Heart left ventricle (tissue), 13 donors: Measurements from ENCODE around the gene SIN3B.

Experiments
- CTCF ChIP-seq, 12 donors: fragments of 200-600 bp; sonication (generic) in 4 of 12; IDR thresholded peaks; one replicate each; pipeline versions ENCODE4 v1.5.0 to v1.8.0; 2018 to 2022; ENCODE audit warnings: antibody characterized with exemption in 12 of 12, mild to moderate bottlenecking in 5 of 12
- POLR2A ChIP-seq, 2 donors: fragments of 450-650 bp; IDR thresholded peaks; one replicate each; pipeline ENCODE4 v1.6.1; 2017; ENCODE audit warnings: antibody characterized with exemption in 2 of 2, mild to moderate bottlenecking in 2 of 2, moderate library complexity in 2 of 2
- donor health status: ischemic (EF 13 %, LVEDD 7.1; RV severe dilation, severe dysfunction).
- donor health status: DM: no; HTN: yes; CAD: no.
- donor health status: DM: no; HTN: no; CAD: no.
- donor health status: ischemic (EF 25% LVEDD 6.9; RV normal size, moderate dysfunction).
- donor health status: ischemic (EF 25% LVEDD 5.7; RV mildly dilated, moderate dysfunction).
- donor health status: ischemic (EF 35%, LVEDD 5.7; RV mildly dilated, moderate dysfunction).
- donor health status: nonischemic (EF 11% LVEDD 7.7; RV severe dilation, severe dysfunction).
- donor health status: DM: yes; HTN: yes; CAD: no.
- donor health status: PGD.
- donor health status: ischemic (EF 29% LVEDD 5.4; RV normal size, mild dysfunction).
- donor health status: nonischemic (EF 23%, LVEDD 6.1; RV moderate dilation, normal function).

GRCh38 chr19:16801600-16802013, 27.6 kb upstream of the SIN3B start:
- TF ChIP-seq CTCF (IDR thresholded peaks at IDR 0.05), result no peak
- no peak for TF ChIP-seq POLR2A (IDR thresholded peaks at IDR 0.05)
